ENCODE data around the gene ECT2. TPM values are rescaled to one million over a fixed set of nuclear protein-coding genes. Genes with fewer than 3 reads are reported as not detected.
A peak's percentile ranks its signal among the peaks of the same experiment; 100 is the strongest.
"Not testable (repeated sequence)": the region's sequence is repeated elsewhere in the genome, so short reads cannot be mapped to it uniquely, and the experiment has no call there.

The ECT2 gene
- total and polyA plus RNA-seq, 8 donors: 1.2 to 28.1 (median 9.2) TPM

DNA sequence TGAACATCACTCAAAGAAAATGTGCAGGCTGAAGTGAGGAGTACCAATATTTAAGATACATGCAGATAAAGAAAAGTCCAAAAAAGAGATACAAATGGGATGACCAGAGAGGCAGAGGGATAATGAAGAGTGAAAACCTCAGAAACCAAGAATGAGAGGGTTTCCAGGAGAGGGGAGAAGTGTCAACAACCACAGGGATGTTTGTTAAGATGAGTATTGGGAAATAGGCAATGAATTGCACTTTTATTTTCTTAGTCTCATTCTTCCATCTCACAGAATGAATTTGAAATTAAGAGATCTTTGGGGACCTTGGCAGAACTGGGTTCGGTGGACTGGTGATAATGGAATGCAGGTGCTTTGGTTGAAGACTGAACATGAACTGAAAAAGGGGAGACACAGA lies 102.5 kb downstream of the ECT2 start:
- H3K27ac ChIP-seq: no peak overlapping the region
- no peak overlapping the region for H3K4me3 ChIP-seq
- H3K9me3 ChIP-seq: no peaks in the 10 kb centered on the region
- H3K36me3 ChIP-seq: no peaks in the 10 kb centered on the region
- TF ChIP-seq EP300 (IDR thresholded peaks at IDR 0.05) (no peak), POLR2AphosphoS5 (IDR thresholded peaks at IDR 0.05) (no peak), POLR2A (IDR thresholded peaks at IDR 0.05) (no peak)
- DNase-seq: no peak
- intact Hi-C loops (cut with DNase I; ENCODE audit: low total_unique reads): no loop called here
- 76 to 96% (median 89%) methylated on average over 1 of the region's 1 CpG for WGBS, 5 donors
- no peaks in the 10 kb centered on the region for H3K27me3 ChIP-seq
- peaks cover 0 to 43% (median 10%) of the 10 kb centered on the region in 4 donors for H3K4me1 ChIP-seq

GRCh38 chr3:172853921-172854666 lies 103.6 kb downstream of the ECT2 start:
- WGBS, 5 donors: 63 to 69% (median 64%) methylated on average over 3 of the region's 3 CpGs
- intact Hi-C loops (cut with DNase I; ENCODE audit: low total_unique reads): no loop called here
- Histone ChIP-seq H3K36me3 (no peaks in the 10 kb centered on the region), H3K4me1 (peaks cover 0 to 45% (median 10%) of the 10 kb centered on the region in 4 donors), H3K27ac (peak overlapping the region in 1 of 5 donors; percentile 68), H3K4me3 (no peak overlapping the region), H3K9me3 (no peaks in the 10 kb centered on the region), H3K27me3 (no peaks in the 10 kb centered on the region)
- TF ChIP-seq POLR2A (IDR thresholded peaks at IDR 0.05) (no peak), CTCF (IDR thresholded peaks at IDR 0.05) (no peak), POLR2AphosphoS5 (IDR thresholded peaks at IDR 0.05) (no peak)
- no peak for DNase-seq

DNA sequence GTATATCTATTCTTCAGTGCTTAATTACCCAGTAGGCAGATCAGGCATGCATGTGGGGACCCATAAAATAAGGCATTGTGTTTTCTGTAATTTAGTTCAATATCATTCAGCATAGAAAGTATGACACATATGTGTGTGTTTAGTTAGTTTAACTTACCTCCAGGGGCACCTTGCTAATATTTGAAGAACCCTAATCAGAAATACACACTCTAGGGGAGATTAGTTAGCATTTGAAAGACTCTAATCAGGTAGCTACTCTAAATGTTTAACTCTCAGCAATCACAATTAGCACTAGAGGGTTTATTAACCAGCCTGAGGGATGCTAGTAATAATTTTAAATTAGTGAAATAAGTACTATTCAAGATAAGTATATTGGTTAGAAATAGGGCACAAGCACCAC lies 104.5 kb downstream of the ECT2 start:
- no peak for TF ChIP-seq EP300 (IDR thresholded peaks at IDR 0.05)
- peak in 1 of 3 donors; percentile 45 for TF ChIP-seq POLR2AphosphoS5 (IDR thresholded peaks at IDR 0.05)
- TF ChIP-seq CTCF (IDR thresholded peaks at IDR 0.05): no peak
- H3K27ac ChIP-seq: peak overlapping the region in 1 of 5 donors; percentile 68
- H3K4me1 ChIP-seq: peaks cover 0 to 45% (median 10%) of the 10 kb centered on the region in 4 donors
- H3K9me3 ChIP-seq: no peaks in the 10 kb centered on the region
- no peaks in the 10 kb centered on the region for H3K36me3 ChIP-seq
- no peaks in the 10 kb centered on the region for H3K27me3 ChIP-seq
- peak in 1 of 2 donors; percentile 20 for DNase-seq
- intact Hi-C loops (cut with DNase I; ENCODE audit: low total_unique reads): no loop called here
- no peak overlapping the region for H3K4me3 ChIP-seq

DNA sequence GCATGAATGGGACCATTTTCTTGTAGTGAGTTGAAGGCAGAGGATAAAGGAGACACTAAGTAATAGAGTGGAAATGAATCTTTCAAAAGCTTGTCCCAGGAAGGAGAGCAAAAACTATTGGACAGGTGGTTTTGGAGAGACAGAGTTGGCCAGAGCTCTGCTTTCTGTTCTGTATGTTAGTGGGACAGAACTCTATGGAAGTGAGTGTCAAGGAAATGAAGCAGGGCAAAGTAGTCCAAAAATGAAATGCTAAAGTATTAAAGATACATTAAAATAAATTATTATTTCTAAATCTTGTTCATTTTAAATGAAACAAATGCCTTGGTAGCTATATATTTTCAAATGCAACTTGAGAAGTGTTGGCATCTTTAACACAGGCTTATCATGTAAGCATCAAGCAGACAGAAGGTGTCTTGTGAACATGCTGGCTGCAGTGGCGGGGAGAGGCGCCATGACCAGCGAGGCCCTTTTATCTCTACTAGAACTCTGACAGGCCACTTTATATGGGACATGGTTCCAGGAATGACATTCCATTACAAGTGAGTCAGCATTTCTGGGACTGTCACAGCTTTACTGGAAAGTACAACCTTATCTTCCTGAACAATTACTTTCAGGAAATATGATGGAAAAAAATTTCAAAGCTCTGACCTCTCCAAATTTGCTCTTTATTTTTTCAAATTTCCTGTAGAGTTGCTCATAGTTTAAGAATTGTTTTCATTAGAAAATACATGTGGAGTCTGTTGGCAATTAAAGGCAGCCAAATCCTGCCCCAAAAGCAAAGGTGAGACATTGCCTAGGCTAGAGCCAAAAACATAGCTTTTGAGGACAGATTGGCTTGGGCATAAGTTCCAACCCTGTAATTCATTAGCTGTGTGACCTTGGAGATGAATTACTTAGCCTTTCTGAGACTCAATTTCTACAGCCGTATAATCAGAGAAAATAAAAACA lies 106.5 kb downstream of the ECT2 start:
- intact Hi-C loops (cut with DNase I; ENCODE audit: low total_unique reads): no loop called here
- Histone ChIP-seq H3K36me3 (no peaks in the 10 kb centered on the region), H3K4me1 (peaks cover 0 to 38% (median 10%) of the 10 kb centered on the region in 4 donors), H3K27ac (peak overlapping the region in 4 of 5 donors; percentile 53 to 68 (median 59)), H3K4me3 (no peak overlapping the region), H3K27me3 (no peaks in the 10 kb centered on the region), H3K9me3 (no peaks in the 10 kb centered on the region)
- TF ChIP-seq EP300 (IDR thresholded peaks at IDR 0.05) (no peak), POLR2AphosphoS5 (IDR thresholded peaks at IDR 0.05) (peak in 2 of 3 donors; percentile 37 to 82)
- peak; percentile 32 to 70 for DNase-seq
- WGBS, 5 donors: 26 to 48% (median 29%) methylated on average over 4 of the region's 4 CpGs

GRCh38 chr3:172859041-172859440 lies 108.5 kb downstream of the ECT2 start:
- WGBS, 5 donors: 80 to 95% (median 87%) methylated on average over 2 of the region's 2 CpGs
- H3K27me3 ChIP-seq: no peaks in the 10 kb centered on the region
- intact Hi-C loops (cut with DNase I; ENCODE audit: low total_unique reads): no loop called here
- H3K4me1 ChIP-seq: peaks cover 0 to 34% (median 10%) of the 10 kb centered on the region in 4 donors
- no peaks in the 10 kb centered on the region for H3K9me3 ChIP-seq
- H3K4me3 ChIP-seq: no peak overlapping the region
- DNase-seq: no peak
- TF ChIP-seq CTCF (IDR thresholded peaks at IDR 0.05) (no peak), POLR2AphosphoS5 (IDR thresholded peaks at IDR 0.05) (no peak), EP300 (IDR thresholded peaks at IDR 0.05) (no peak), POLR2A (IDR thresholded peaks at IDR 0.05) (no peak)
- H3K36me3 ChIP-seq: no peaks in the 10 kb centered on the region
- no peak overlapping the region for H3K27ac ChIP-seq

DNA sequence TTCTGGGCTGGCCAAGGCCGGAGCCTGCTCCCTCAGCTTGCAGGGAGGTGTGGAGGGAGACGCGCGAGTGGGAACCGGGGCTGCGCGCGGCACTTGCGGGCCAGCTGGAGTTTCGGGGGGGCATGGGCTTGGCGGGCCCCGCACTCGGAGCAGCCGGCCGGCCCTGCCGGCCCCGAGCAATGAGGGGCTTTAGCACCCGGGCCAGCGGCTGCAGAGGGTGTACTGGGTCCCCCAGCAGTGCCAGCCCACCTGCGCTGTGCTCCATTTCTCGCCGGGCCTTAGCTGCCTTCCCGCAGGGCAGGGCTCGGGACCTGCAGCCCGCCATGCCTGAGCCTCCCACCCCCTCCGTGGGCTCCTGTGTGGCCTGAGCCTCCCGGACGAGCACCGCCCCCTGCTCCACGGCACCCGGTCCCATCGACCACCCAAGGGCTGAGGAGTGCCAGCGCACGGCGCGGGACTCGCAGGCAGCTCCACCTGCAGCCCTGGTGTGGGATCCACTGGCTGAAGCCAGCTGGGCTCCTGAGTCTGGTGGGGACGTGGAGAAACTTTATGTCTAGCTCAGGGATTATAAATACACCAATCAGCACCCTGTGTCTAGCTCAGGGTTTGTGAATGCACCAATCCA lies 116.3 kb downstream of the ECT2 start:
- H3K4me3 ChIP-seq; DNase-seq; intact Hi-C loops (cut with DNase I; ENCODE audit: low total_unique reads); H3K36me3 ChIP-seq; H3K27ac ChIP-seq; H3K27me3 ChIP-seq; H3K9me3 ChIP-seq: not testable (repeated sequence)
- peaks cover 6 to 16% (median 6%) of the 10 kb centered on the region in 4 donors for H3K4me1 ChIP-seq
- 96 to 99% (median 97%) methylated on average over 24 to 38 of the region's 38 CpGs for WGBS, 5 donors
